HG03103 (cell line): Measurements from ENCODE around the gene PLEK.

ENCODE experiments used
- ATAC-seq: cut with Tn5 transposase; IDR thresholded peaks from one replicate; pipeline ENCODE4 v1.9.1; 2021; ENCODE audit warnings: low read depth; ENCODE audit not compliant: unreplicated experiment

The PLEK gene

DNA sequence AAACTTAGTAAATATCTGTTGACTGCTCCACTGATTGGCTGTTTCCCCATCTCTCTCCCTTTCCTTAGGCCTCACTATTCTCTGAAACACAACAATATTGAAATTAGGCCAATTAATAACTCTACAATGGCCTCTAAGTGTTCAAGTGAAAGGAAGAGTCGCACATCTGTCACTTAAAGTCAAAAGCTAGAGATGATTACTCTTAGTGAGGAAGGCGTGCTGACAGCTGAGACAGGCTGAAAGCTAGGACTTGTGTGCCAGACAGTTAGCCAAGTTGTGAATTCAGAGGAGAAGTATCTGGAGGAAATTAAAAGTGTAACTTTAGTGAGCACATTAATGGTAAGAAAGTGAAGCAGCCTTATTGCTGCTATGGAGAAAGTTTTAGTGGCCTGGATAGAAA is 48.4 kb downstream of the PLEK start:
- ATAC-seq = no peak

DNA sequence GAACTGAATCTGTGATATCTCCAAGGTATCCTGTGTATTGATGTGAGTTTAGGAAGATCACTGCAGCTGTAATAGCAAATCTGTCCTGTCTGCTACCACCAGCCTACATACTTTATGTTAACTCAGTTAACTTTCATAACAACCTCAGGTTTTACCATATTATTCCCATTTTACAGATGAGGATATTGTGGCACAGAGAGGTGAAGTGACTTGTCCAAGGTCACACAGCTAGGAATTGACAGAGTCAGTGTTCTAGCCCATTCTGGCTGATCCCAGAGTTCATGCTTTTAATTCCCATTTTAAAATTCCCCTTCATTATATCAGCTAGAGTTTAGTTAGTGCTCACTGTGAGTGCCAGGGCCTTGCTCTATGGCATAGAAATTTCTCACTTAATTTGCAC is 49.4 kb downstream of the PLEK start:
- ATAC-seq = no peak

DNA sequence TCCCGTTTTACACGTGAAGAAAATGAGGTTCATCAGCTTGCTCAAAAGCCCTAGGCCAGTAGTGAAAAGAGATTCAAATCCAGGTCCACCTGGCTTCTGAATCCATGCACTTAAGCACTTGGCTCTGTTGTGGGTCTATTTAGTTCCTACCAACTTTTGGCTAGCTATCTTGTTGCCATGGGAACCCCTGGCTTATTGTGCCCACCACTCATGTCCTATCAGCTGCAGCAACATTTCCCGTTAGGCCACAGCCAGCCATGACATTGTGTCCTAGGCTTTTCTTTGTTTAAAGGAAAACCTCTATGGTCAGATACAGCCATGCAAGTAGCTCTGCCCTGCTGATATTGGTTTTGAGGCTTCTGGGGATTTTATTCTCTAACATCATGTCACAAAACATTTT is 49.8 kb downstream of the PLEK start:
- no peak for ATAC-seq

DNA sequence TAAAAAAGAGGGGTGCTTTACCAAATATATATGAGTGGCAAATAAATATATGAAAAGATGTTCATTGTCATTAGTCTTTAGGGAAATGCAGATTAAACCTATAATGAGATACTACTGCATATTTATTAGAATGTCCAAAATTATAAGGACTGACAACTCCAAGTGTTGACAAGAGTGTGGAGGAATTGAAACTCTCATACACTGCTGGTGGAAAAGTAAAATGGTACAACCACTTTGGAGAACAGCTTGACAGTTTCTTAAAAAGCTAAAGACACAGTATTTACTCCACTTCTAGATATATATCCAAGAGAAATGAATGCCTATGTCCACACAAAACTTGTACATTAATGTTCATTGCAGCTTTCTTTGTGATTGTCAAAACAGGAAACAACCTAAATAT is 50.4 kb downstream of the PLEK start:
- no peak for ATAC-seq

DNA sequence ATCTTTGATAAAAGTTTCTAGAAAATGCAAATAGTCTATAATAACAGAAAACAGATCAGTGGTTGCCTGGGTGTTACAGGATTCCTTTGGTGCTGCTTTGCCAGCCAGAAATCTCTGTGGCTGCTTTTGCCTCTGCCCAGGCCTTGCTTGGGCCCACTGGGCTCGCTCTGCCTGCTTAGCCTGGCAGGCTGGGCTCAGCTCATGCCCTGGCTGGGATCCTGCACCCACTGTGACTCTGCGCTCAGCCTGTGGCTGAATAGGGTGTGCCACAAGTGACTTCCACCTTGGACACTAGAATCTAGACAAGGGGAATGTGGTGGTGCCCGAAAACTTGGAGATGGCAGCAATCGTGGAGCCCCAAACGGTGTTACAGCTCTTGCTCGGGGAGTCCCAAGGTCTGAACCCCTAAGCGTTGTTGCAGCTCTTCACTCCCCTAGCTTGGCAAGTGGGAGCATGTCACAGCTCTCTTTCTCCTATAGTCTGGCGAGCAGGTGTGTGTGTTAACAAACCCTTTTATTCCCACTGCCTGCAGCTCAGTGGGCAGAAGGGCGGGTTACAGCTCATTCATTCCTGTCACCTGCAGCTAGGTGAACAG is 51.1 kb downstream of the PLEK start:
- no peak for ATAC-seq

DNA sequence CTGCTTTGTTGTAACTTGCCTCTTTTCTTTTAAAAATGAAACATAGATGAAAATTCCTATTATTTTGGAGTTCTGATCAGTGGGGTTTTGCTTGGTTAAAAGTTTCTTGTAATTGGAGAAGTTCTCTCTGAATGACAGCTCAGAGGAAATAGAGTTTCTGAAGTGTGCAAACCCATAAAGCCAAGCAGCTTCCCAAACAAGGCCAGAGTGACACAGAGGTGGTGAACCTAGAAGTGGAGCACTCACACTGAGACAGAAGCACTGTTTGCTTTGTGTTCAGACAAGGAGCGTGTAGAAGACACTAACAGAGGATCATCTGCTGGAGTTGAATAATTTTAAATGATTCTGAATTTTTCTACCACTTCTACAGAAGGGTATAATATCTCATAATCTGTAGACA is 52.8 kb downstream of the PLEK start:
- ATAC-seq = peak; percentile 41

DNA sequence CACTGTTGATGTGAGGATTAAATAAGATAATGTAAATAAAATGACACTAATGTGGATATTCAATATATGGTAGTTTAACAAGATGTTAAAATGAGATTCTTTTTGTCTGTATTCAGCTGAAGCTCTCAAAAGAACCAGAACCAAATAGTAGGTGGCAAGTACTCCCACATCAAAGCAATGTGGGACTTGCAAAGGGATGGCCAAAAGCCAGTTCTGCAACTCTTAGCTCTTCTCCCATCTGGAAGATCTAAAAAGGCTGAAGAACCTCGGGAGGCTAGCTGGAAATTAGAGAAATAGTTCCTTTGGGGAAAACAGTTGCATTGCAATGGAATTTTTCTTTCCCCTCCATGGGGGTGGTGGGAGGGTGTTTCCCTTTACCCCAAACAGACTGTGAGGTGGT is 53.3 kb downstream of the PLEK start:
- ATAC-seq = no peak

DNA sequence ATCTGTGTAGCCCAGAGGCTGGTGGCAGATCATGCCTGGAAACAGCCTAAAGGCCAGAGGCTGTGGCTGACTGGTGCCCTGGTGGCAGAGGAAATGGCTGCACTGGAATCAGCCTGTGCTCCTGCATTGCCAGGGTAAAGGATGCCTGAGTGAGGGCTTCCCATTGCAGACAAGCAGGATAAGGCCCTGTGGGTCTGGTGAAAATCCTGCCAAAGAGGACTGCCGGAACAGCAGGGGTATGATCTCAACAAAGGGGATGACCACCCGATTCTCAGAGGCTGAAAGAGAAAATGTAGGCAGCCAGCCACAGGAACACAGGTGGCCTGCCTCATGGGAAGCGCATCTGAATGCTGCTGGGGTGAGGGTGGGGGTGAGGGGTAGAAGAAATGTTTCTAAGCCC is 53.8 kb downstream of the PLEK start:
- no peak for ATAC-seq

DNA sequence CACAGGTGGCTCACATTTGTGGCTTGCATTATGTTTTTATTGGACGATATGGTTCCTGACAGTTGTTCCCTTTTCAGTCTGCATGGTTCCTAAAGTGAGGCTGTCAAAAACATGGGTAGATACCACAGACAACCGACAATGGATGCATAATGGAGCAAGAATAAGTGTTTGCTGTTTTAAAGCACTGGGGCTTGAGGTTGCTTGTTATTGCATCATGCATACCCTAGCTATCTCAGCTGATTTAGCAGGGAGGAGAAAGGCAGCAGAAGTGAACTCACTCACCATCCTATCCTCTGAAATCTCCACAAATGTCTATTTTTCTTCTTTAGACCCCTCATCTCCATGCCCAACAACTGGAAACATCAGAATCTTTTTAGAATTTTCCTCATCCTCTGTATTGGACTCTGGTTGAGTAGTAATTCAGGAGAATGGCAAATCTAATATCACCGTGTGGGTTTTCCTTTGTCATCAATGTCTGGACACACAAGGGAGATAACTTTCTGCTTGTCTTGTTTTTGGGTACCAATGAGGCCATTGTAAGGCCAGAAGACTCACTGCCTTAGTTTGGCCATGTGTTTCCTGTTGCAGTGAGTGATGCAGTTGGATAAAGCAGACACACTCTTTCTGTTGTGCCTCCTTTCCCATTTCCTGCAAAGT is 55.3 kb downstream of the PLEK start:
- ATAC-seq = no peak

DNA sequence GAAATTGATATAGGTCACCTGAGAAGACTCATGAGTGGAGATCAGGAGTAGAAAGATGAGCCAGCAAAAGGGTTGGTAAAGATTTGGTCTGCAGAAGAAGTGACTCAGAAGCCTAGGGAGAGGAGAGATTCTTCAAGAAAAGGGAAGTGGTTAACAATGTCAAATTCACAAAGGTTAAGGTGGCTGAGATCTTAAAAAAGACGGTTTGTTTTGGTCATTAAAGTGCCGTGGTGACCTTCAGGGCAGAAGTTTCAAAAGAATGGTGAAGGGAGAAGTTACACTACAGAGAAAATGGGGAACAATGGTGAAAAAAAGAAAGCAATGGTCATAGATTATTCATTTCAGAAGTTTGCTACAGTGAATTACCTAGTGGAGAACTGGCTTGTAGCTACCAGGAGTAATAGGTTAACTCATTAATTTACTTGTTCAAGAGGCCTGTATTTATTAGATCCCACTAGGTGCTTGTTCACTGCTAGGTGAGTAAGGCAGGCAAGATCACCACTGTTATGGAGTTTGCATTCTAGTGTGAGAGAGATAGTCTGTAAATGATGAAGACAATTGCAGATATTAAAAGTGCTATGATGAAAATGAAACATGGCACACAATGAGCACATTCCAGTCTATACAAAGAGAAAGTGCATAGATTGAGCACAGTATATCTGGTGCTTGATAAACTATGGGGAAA is 59.0 kb downstream of the PLEK start:
- ATAC-seq = peak; percentile 67

DNA sequence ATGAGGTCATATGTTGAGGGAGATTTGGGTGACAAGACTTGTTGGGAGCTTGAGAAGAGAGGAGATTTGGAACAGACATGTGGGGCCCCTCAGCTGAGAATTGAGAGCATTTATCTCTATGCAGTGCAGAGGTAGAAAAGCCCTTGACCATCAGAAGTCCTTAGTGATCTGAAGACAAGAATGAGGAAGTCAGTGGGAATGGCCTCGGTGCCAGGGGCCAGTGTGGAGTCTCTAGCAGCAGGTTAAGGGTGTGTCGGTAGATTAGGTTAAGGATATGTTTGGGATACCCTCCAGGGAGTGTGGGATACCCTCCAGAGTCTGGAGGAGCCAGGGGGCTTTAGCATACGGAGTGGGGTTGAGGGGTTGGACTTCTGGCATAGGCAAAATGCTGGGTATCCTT is 60.4 kb downstream of the PLEK start:
- no peak for ATAC-seq

DNA sequence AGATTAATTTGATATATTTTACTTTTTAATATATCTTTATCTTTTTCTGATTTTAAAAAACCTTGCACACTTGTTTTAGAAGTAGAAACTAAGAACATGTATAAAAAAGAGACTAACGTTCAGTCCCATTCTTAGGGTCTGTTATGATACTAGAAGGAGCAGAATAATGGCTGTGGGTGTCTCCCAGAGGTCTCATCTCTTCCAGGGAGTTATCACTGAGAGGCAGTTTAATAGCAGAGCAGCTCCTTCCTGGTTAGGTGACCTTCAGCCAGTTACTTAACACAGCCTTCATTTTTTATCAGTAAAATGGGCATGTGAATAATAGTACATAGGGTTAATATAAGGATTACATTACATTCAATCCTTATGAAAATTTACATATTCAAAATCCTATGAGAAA is 61.4 kb downstream of the PLEK start:
- ATAC-seq = no peak

DNA sequence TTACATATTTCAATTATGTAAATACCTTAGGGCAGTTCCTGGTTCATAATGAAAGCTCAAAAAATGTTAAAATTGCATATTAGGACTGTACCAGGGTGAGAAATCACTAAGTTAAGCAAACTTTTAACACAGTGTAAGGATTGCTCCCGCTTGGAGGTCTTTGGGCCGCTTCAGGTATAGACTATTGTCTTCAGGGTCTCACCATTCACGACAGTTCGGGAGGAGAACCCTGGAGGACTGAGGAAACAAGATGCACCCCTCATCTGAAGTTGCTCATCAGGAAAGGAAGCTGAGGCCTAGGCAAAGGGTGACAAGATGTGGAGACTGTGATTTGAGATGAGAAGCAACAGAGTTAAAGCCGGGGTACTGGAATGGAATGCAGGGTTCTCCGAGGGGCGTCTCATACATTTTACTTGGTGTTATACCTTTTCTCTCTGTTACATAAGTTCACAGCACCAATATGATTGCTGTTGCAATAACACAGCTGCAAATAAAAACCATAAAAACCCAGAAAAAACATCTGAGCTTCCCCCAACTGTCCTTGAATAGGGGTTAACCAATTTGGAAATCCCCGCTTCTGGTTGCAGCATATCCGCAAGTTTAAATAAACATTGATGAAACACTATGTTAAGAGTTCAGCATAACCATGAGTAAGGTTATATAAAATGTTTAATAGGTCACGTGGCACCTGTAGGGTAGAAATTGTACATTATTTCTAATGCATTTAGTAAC is 61.9 kb downstream of the PLEK start:
- ATAC-seq = no peak

DNA sequence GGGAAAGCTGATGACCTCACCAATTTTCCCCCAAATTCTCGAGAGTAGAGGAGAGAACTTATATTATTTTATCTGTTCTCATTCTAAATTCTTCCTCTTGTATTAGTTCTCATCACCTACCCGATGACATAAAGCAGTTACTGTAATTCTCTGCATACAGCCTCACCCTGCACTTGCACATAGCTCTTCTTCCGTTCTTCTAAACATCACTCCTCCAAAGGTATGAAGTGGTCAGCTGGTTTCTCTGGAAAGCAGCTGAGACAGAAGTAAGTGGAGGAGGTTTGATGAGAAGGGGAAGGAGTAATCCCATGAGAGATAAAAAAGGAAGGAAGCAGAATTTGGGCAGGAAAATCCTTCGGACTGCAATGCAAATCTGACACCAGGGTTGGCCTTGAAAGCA is 63.0 kb downstream of the PLEK start:
- no peak for ATAC-seq

DNA sequence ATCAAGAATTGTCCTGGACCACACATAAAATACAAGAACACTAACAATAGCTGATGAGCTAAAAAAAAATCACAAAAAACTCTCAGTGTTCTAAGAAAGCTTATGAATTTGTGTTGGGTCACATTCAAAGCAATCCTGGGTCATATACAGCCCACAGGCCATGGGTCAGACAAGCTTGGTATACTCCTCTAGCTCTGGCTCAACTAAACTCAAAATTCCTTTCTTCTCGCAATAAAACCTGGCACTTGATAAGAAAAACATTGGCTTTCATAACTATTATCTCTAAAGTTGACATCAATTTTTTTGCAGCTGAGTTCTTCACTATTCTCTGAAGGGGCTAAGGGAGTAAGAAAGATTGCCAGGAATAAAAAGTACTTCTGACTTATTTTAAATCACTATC is 63.7 kb downstream of the PLEK start:
- ATAC-seq = no peak

DNA sequence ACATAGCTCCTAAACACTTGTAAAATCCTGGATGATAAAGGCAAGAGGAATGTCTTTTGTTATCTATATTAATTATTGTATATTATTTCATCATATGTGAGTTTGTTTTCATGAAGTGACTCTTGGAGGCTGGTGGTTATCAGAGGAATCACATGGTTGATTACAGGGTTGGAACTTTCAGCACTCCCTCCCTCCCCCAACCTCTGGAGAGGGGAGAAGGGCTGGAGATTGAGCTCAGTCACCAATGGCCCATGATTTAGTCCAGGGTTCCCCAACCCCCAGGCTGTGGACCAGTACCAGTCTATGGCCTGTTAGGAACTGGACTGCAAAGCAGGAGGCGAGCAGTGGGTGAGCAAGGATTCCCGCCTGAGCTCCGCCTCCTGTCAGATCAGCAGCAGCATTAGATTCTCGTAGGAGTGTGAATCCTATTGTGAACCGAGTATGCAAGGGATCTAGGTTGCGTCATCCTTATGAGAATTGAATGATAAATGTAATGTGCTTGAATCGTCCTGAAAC is 64.3 kb downstream of the PLEK start:
- ATAC-seq = no peak

DNA sequence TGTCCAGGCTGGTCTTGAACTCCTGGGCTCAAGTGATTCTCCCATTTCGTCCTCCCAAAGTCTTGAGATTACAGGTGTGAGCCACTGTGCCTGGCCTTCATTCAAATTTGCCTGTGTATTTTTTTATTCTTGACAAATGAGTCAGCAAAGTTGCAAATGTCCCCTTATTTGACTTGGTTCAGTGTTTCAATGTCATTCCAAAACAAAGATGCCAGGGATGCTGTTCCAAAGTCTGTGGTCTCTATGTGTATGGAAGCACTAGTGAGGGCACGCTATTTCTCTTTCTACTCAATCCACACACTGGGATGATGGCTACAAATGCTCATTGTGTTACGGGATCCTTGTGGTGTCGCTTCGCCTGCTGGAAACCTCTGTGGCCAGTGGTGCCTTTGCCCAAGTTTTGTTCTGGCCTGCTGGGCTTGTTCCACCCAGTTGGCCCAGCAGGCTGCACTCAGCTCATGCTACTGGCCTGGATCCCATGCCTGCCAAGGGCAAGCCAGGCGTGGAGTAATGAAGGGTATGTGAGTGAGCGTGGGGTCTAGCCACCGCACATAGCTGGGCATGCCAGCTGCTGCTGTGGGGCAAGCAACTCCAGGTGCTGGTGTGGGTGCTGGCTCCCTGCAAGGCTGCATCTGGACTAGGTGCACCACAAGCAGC is 66.4 kb downstream of the PLEK start:
- ATAC-seq = no peak

DNA sequence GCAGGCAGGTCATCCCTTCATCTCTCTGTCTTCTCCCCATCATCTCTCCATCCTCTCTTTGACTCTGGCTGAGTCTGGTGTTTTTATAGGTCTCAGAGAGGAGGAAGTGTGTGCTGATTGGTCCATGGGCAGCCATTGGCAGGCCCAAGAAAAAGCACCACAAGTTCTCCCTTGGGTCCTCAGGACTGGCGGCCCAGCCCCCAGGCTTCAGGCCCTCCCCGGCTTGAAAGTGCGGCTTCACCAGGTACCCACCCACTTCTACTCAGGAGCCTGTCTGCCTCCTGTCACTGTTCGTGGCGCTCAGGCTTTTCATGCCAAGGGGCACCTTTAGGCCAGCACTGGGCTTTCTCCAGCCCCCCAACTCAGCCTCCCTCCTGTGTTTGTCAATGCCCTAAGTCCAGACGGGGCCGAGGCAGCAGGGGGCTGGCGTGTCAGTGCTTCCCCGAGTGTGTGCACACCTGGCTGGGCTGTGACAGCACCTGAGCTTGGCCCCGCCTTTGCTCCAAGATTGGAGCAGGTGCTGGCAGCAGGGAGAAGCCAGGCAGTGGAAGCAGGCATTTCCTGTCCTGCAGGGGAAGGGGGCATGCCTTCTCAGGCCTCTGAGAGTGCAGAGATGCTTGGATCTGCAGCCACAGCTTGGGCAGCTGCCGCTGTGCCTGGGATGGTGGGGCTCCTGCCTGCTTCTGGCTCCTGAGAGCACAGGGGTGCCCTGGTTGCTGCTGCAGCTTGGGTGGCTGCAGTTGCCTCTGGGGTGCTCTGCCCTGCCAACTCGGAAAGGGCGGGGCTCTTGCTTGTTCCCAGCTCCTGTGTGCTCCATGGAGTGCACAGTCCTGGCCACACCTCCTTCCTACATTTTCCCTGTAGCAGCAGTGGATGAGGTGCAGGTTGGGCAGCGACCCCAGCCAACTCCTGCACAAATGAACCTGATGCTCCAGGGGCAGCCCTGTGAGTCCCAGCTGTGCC is 67.9 kb downstream of the PLEK start:
- ATAC-seq = no peak

DNA sequence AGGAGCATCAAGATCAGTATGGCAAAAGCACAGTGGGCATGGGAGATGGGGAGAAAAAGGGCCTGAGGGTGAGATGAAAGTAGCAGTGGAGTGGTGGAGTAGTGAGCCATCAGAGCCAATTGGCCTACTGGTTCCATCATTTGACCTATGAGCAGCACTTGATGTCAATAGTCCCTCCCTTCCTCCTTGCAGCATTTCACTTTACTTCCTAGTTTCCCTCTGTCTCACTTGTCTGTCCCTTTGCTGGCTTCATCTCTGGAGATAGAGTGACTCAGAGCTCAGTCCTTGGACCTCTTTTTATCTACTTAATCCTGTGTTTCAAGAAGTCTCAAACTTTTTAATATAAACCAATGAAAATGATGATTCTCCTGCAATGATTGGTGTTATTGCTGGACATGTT is 69.9 kb downstream of the PLEK start:
- no peak for ATAC-seq

DNA sequence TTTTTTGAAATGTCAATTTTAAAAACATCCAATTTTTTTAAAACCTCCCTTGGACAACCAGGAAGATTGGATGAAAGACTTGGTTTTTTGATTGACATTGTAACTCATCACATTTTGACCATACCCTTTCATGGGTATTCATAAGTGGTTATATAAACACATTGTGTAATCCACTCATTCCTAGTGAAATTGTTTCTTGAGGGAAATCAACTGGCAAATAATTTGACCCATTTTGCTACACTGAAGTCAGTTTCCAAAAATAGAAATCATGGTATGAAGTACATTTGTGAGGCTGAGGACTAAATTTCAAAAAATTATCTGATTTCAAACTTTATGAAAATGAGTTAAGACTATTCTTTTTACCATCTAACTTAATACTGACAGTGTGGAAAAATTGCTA is 70.5 kb downstream of the PLEK start:
- ATAC-seq = no peak
